A549 (cell line): ENCODE data around the gene ANXA10.

Source experiments
- EP300 ChIP-seq, 2 experiments: fragments of >200 bp; sonication (Bioruptor Twin); formaldehyde crosslinking; IDR thresholded peaks; 2 replicates in 1 of 2; 3 replicates in 1 of 2; pipeline ENCODE4 v1.6.1; 2016 to 2017
- KDM5A ChIP-seq: fragments of 200-600 bp; sonication (generic); IDR thresholded peaks from 2 replicates; pipeline ENCODE4 v1.6.1; 2016; ENCODE audit warnings: antibody characterized with exemption, mild to moderate bottlenecking
- MAFK ChIP-seq: fragments of 450-650 bp; IDR thresholded peaks from 2 replicates; pipeline ENCODE4 v1.6.1; 2014; ENCODE audit not compliant: partially characterized antibody
- USF2 ChIP-seq: fragments of 450-650 bp; IDR thresholded peaks from 2 replicates; pipeline ENCODE4 v1.6.1; 2014; ENCODE audit warnings: antibody characterized with exemption

- TF ChIP-seq USF2 (no peak), EP300 (IDR thresholded peaks at IDR 0.05) (no peak), MAFK (no peak), KDM5A (no peak)
Observed at GRCh38 chr4:168050002-168050401, 42.3 kb upstream of the ANXA10 start.
